ENCODE data around the gene IFNA14. TPM values are rescaled to one million over a fixed set of nuclear protein-coding genes. Genes with fewer than 3 reads are reported as not detected.
"Not testable (repeated sequence)": the region's sequence is repeated elsewhere in the genome, so short reads cannot be mapped to it uniquely, and the experiment has no call there.

Gene IFNA14
- total RNA-seq, 1 donor from 2014 or later = not detected

GRCh38 chr9:21235468-21236359 lies 4.1 kb downstream of the IFNA14 start:
- H3K9me3 ChIP-seq; H3K4me3 ChIP-seq; H3K27me3 ChIP-seq; DNase-seq (ENCODE audit: extremely low spot score in 2 of 2); intact Hi-C loops (cut with DNase I); H3K27ac ChIP-seq; H3K4me1 ChIP-seq; H3K36me3 ChIP-seq: not testable (repeated sequence)
- TF ChIP-seq CTCF (IDR thresholded peaks at IDR 0.05) = peak in 1 of 3 experiments; percentile 25

GRCh38 chr9:21234153-21234687 lies 5.6 kb downstream of the IFNA14 start:
- no peaks in the 10 kb centered on the region for H3K9me3 ChIP-seq
- DNase-seq (ENCODE audit: extremely low spot score in 2 of 2) = no peak
- H3K36me3 ChIP-seq = no peaks in the 10 kb centered on the region
- no peak overlapping the region for H3K4me3 ChIP-seq
- H3K27ac ChIP-seq = no peak overlapping the region
- TF ChIP-seq POLR2A (IDR thresholded peaks at IDR 0.05) (no peak), CTCF (IDR thresholded peaks at IDR 0.05) (no peak), POLR2AphosphoS5 (IDR thresholded peaks at IDR 0.05; ENCODE audit: insufficient read depth in 1 of 2, low read depth in 1 of 2) (no peak)
- no peaks in the 10 kb centered on the region for H3K4me1 ChIP-seq
- no peaks in the 10 kb centered on the region for H3K27me3 ChIP-seq
- intact Hi-C loops (cut with DNase I) = no loop called here

- no peaks in the 10 kb centered on the region for H3K36me3 ChIP-seq
- H3K9me3 ChIP-seq = no peaks in the 10 kb centered on the region
- H3K27ac ChIP-seq = no peak overlapping the region
- no peak overlapping the region for H3K4me3 ChIP-seq
- no peaks in the 10 kb centered on the region for H3K4me1 ChIP-seq
- intact Hi-C loops (cut with DNase I) = no loop called here
- TF ChIP-seq POLR2AphosphoS5 (IDR thresholded peaks at IDR 0.05; ENCODE audit: insufficient read depth in 1 of 2, low read depth in 1 of 2) (no peak), CTCF (IDR thresholded peaks at IDR 0.05) (no peak), POLR2A (IDR thresholded peaks at IDR 0.05) (no peak)
- no peaks in the 10 kb centered on the region for H3K27me3 ChIP-seq
- DNase-seq (ENCODE audit: extremely low spot score in 2 of 2) = no peak
These were observed 6.5 kb downstream of the IFNA14 start for GRCh38 chr9:21233258-21233657.

GRCh38 chr9:21228122-21228521 lies 11.7 kb downstream of the IFNA14 start, which contains the start of gene IFNA17:
TSS of gene IFNA17 (minus strand) at chr9:21228222. CDS start at chr9:21228173, 49 bp downstream.
- Histone ChIP-seq H3K9me3 (no peaks in the 10 kb centered on the region), H3K27me3 (no peaks in the 10 kb centered on the region), H3K4me1 (no peaks in the 10 kb centered on the region), H3K4me3 (no peak within 1 kb of the TSS), H3K27ac (no peak within 1 kb of the TSS), H3K36me3 (no peaks in the 10 kb centered on the region)
- TF ChIP-seq POLR2AphosphoS5 (IDR thresholded peaks at IDR 0.05; ENCODE audit: insufficient read depth in 1 of 2, low read depth in 1 of 2) (no peak), CTCF (IDR thresholded peaks at IDR 0.05) (no peak), POLR2A (IDR thresholded peaks at IDR 0.05) (no peak)
- no peak for DNase-seq (ENCODE audit: extremely low spot score in 2 of 2)
- intact Hi-C loops (cut with DNase I) = no loop called here

- H3K27ac ChIP-seq; DNase-seq (ENCODE audit: extremely low spot score in 2 of 2); H3K27me3 ChIP-seq; H3K36me3 ChIP-seq; intact Hi-C loops (cut with DNase I); H3K9me3 ChIP-seq; H3K4me1 ChIP-seq; H3K4me3 ChIP-seq: not testable (repeated sequence)
These were observed 22.6 kb downstream of the IFNA14 start, which contains the start of gene IFNA16 for GRCh38 chr9:21217211-21217610. TSS of gene IFNA16 (minus strand) at chr9:21217311. CDS start at chr9:21217305, 6 bp downstream.

- H3K36me3 ChIP-seq; H3K9me3 ChIP-seq; intact Hi-C loops (cut with DNase I): not testable (repeated sequence)
These were observed 26.1 kb downstream of the IFNA14 start for GRCh38 chr9:21213411-21214326.

GRCh38 chr9:21212160-21212559 lies 27.6 kb downstream of the IFNA14 start:
- H3K27ac ChIP-seq; H3K9me3 ChIP-seq; H3K36me3 ChIP-seq; H3K4me3 ChIP-seq; H3K4me1 ChIP-seq; intact Hi-C loops (cut with DNase I); DNase-seq (ENCODE audit: extremely low spot score in 2 of 2); H3K27me3 ChIP-seq: not testable (repeated sequence)

More at GRCh38 chr9:21213411-21214326, 26.1 kb downstream of the IFNA14 start:
- H3K27ac ChIP-seq; H3K27me3 ChIP-seq; H3K4me1 ChIP-seq; H3K4me3 ChIP-seq; DNase-seq (ENCODE audit: extremely low spot score in 2 of 2): not testable (repeated sequence)

- not testable (repeated sequence) for DNase-seq (ENCODE audit: extremely low spot score in 2 of 2)
These were observed 29.0 kb downstream of the IFNA14 start for GRCh38 chr9:21210782-21211181.

More at GRCh38 chr9:21210782-21211181, 29.0 kb downstream of the IFNA14 start:
- H3K4me1 ChIP-seq; H3K9me3 ChIP-seq; H3K4me3 ChIP-seq; intact Hi-C loops (cut with DNase I); H3K36me3 ChIP-seq; H3K27me3 ChIP-seq; H3K27ac ChIP-seq: not testable (repeated sequence)
